Lower lobe of right lung (tissue), 2 donors: ENCODE measurements around the gene FGF8. TPM values are rescaled to one million over a fixed set of nuclear protein-coding genes. Genes with fewer than 3 reads are reported as not detected.

Experiments
- ATAC-seq, 2 donors: fragments of 200-7000 bp; cut with Tn5 transposase; one replicate each; pipeline ENCODE4 v1.9.1; 2020 to 2022; ENCODE audit warnings: mild to moderate bottlenecking in 2 of 2, moderate library complexity in 2 of 2
- DNase-seq: peaks from one replicate; pipeline ENCODE4 v3.0.0-alpha.2; 2020
- H3K27ac ChIP-seq: fragments of 200-600 bp; one replicate; pipeline ENCODE4 v1.8.0; 2022
- H3K27me3 ChIP-seq: fragments of 200-600 bp; one replicate; pipeline ENCODE4 v1.8.0; 2022; ENCODE audit warnings: low read depth
- H3K36me3 ChIP-seq: fragments of 200-600 bp; one replicate; pipeline ENCODE4 v1.8.0; 2022; ENCODE audit warnings: mild to moderate bottlenecking
- H3K4me1 ChIP-seq: fragments of 200-600 bp; one replicate; pipeline ENCODE4 v1.8.0; 2022
- H3K4me3 ChIP-seq: fragments of 200-600 bp; one replicate; pipeline ENCODE4 v1.8.0; 2022; ENCODE audit warnings: mild to moderate bottlenecking
- H3K9me3 ChIP-seq: fragments of 200-600 bp; one replicate; pipeline ENCODE4 v1.8.0; 2022
- intact Hi-C: fragments of 100-400 bp; cut with DNase I; formaldehyde crosslinking; loops from one replicate; pipeline ENCODE4 v1.11.0; 2022
- total RNA-seq: library from RNA; stranded (reverse); fragmentation: NEBNext Ultra II Directional; extraction: Animal tissue kit (Norgen Biotek cat#: 25700); gene quantifications from one replicate; pipeline ENCODE4 v1.2.1, GENCODE V29; 2021
- TF ChIP-seq, protein P1 (sequence below): fragments of 200-600 bp; IDR thresholded peaks from one replicate; pipeline ENCODE4 v1.8.0; 2022; ENCODE audit warnings: antibody characterized with exemption, mild to moderate bottlenecking
- donor health status: DM: no; HTN: yes; CAD: no; lungs with severe emphysema.

Gene FGF8
- total RNA-seq, 1 donor from 2014 or later, result not detected

DNA sequence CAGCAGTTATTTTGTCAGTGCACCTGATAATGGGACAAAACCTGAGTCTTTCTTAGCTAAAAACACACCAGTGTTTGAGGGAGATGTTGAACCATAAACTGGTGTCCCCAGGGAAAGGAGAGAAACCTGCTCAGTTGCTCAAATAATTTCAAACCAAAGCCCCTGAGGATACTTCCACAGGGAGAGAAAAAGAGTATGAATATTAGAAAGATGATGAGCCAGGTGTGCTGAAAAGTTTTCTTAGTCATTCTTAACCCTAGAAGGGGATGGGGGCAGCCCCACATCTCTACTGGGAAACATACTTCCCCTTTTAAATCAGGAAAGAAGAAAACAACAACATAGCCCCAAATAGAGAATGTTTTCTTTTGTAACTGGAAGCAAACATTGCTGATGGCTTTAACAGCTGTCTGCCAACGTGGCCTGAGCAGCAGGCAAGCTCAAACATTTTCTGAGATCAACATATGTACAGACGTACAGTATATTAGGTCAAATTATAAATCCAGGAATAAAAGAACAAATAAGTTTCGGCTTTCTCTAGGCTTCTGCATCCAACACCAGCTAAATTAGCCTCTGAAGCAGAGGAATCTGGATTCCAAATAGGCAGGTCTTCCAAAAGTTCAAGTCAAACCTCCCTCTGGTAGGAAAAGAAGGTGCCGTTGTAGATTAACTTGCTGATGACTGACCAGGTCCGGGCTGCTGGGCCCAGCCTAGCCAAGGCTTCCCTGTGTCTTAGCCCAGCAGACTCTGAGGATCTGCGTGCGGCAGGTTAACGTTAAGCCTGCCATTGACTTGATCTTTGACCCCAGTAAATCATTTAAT is 50.4 kb downstream of the FGF8 start:
- Histone ChIP-seq H3K4me1 (no peaks in the 10 kb centered on the region), H3K27me3 (no peaks in the 10 kb centered on the region), H3K9me3 (no peaks in the 10 kb centered on the region), H3K4me3 (no peak overlapping the region), H3K27ac (no peak overlapping the region), H3K36me3 (no peaks in the 10 kb centered on the region)
- ATAC-seq (no peak), DNase-seq (no peak)
- intact Hi-C loops, result no loop called here
- TF ChIP-seq, protein P1, sequence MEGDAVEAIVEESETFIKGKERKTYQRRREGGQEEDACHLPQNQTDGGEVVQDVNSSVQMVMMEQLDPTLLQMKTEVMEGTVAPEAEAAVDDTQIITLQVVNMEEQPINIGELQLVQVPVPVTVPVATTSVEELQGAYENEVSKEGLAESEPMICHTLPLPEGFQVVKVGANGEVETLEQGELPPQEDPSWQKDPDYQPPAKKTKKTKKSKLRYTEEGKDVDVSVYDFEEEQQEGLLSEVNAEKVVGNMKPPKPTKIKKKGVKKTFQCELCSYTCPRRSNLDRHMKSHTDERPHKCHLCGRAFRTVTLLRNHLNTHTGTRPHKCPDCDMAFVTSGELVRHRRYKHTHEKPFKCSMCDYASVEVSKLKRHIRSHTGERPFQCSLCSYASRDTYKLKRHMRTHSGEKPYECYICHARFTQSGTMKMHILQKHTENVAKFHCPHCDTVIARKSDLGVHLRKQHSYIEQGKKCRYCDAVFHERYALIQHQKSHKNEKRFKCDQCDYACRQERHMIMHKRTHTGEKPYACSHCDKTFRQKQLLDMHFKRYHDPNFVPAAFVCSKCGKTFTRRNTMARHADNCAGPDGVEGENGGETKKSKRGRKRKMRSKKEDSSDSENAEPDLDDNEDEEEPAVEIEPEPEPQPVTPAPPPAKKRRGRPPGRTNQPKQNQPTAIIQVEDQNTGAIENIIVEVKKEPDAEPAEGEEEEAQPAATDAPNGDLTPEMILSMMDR, result no peak

DNA sequence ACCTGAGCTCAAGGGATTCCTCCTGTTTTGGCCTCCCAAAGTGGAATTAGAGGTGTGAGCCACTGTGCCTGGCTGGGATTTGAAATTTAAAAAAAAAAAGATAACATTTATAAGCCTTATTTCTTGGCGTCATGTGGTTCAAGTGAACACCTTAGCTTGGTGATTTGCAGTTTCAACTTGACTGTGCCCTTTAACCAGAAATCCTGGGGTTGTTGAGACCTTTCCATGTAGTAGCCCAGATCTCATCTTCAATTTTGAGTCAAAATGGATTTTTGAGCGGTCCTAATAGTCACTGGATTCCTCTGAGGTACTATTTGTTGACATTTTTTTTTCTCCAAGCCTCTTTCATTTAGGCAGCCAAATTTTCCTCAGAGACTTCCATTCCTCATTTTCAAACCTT is 51.5 kb downstream of the FGF8 start:
- intact Hi-C loops, result no loop called here
- Histone ChIP-seq H3K36me3 (no peaks in the 10 kb centered on the region), H3K9me3 (no peaks in the 10 kb centered on the region), H3K4me1 (no peaks in the 10 kb centered on the region), H3K4me3 (no peak overlapping the region), H3K27me3 (no peaks in the 10 kb centered on the region), H3K27ac (no peak overlapping the region)
- ATAC-seq, result no peak
- no peak for DNase-seq
- TF ChIP-seq, protein P1, result no peak

DNA sequence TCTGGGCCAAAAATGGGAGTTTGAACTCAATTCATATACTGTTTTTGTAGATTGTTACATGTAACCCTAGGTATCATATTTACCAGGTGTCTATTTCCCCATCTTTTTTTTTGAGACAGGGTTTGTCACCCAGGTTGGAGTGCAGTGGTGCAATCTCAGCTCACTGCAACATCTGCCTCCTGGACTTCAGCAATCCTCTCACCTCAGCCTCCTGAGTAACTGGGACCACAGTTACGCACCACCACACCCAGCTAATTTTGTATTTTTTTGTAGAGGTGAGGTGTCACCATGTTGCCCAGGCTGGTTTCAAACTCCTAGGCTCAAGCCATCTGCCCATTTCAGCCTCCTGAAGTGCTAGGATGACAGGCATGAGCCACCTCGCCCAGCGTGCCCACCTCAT is 52.7 kb downstream of the FGF8 start:
- H3K27me3 ChIP-seq, result no peaks in the 10 kb centered on the region
- ATAC-seq, result no peak
- no peaks in the 10 kb centered on the region for H3K4me1 ChIP-seq
- intact Hi-C loops, result no loop called here
- H3K9me3 ChIP-seq, result no peaks in the 10 kb centered on the region
- H3K36me3 ChIP-seq, result no peaks in the 10 kb centered on the region
- TF ChIP-seq, protein P1, result no peak
- no peak for DNase-seq
- no peak overlapping the region for H3K4me3 ChIP-seq
- no peak overlapping the region for H3K27ac ChIP-seq

DNA sequence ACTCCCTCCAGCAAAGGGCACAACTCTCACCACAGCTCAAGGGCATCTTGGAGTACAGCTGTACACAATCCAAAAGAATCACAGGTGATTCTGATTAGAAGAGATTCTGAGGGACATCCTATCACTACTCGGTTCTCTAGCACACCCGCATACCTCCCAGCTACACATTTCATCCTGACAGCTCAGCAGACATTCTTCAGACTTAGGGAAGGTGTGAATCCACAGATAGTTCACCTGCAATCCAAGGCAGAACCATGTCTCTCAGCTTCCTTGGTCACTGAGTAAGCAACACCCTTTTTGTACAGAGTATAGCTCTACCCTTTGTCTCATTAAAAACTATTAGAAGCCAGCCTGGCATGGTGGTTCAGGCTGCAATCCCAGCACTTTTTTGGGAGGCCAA is 54.1 kb downstream of the FGF8 start:
- TF ChIP-seq, protein P1, result no peak
- intact Hi-C loops, result no loop called here
- ATAC-seq (no peak), DNase-seq (no peak)
- H3K27me3 ChIP-seq, result no peaks in the 10 kb centered on the region
- no peak overlapping the region for H3K4me3 ChIP-seq
- H3K36me3 ChIP-seq, result no peaks in the 10 kb centered on the region
- no peak overlapping the region for H3K27ac ChIP-seq
- no peaks in the 10 kb centered on the region for H3K9me3 ChIP-seq
- H3K4me1 ChIP-seq, result no peaks in the 10 kb centered on the region

DNA sequence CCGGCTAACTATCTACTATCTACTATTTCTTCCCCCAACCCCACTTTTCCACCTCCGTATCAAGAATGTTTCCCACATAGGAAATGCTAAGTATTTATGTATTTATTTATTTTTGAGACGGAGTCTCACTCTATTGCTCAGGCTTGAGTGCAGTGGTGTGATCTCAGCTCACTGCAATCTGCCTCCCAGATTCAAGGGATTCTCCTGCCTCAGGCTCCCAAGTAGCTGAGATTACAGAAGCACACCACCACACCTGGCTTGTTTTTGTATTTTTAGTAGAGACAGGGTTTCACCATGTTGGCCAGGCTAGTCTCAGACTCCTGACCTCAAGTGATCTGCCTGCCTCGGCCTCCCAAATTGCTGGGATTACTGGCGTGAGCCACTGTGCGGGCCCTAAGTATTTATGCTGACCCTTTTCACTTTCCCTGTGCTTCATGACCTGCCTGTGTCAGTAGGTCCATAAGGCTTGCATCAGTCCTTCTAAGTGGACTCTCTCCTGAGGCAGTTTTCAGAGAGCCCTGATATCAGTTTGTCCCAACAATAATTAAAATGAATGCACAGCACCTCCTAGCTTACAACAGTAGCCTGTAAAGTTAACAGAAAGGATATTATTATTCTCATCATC is 55.2 kb downstream of the FGF8 start:
- DNase-seq, result no peak
- Histone ChIP-seq H3K36me3 (no peaks in the 10 kb centered on the region), H3K27me3 (no peaks in the 10 kb centered on the region), H3K4me1 (no peaks in the 10 kb centered on the region), H3K9me3 (no peaks in the 10 kb centered on the region), H3K4me3 (no peak overlapping the region), H3K27ac (no peak overlapping the region)
- TF ChIP-seq, protein P1, result no peak
- ATAC-seq, result no peak
- intact Hi-C loops, result no loop called here

Other genes starting within 250 kb of the FGF8 start
- 36.9 TPM for gene POLL, start 187.9 kb downstream of the FGF8 start, total RNA-seq
- 12.9 TPM for gene DPCD, start 187.8 kb downstream of the FGF8 start, total RNA-seq
- gene FBXW4, start 80.9 kb downstream of the FGF8 start, total RNA-seq, result 88.6 TPM
- gene NPM3, start 7.3 kb upstream of the FGF8 start, total RNA-seq, result 17.4 TPM
- gene OGA, start 42.3 kb upstream of the FGF8 start, total RNA-seq, result 113 TPM
- gene KCNIP2, start 67.7 kb upstream of the FGF8 start, total RNA-seq, result 3.7 TPM